Caco-2 (cell line): ENCODE results near the gene TMEM255B. TPM values are rescaled to one million over a fixed set of nuclear protein-coding genes. Genes with fewer than 3 reads are reported as not detected.

Source experiments
- BruUV-seq: library from RNA; stranded (reverse); fragments of 400-500 nt; replicated peaks from 2 replicates; lab custom pipeline; 2021; lab: Mats Ljungman, UMichigan
- CTCF ChIA-PET: fragments of 300-600 bp; sonication (Branson Sonifier 250); formaldehyde crosslinking; loops from one replicate; lab custom pipeline; 2022; ENCODE audit warnings: antibody characterized with exemption; lab: Charles Lee
- POLR2A ChIA-PET: fragments of 300-600 bp; sonication (Branson Sonifier 250); formaldehyde crosslinking; loops from one replicate; lab custom pipeline; 2022; ENCODE audit warnings: antibody characterized with exemption; lab: Charles Lee
- DNase-seq, 2 experiments: peaks; one replicate each; pipeline versions ENCODE4 v3.0.0 to v3.0.0-alpha.2; 2020 to 2022
- H3K27me3 ChIP-seq: replicated peaks from 2 replicates; pipeline ENCODE4 v1.6.0; 2011; ENCODE audit warnings: low read length; ENCODE audit not compliant: control insufficient read depth, insufficient read depth
- H3K36me3 ChIP-seq: 2 replicates; pipeline ENCODE4 v1.5.1; 2011; ENCODE audit warnings: low read length; ENCODE audit not compliant: control insufficient read depth, insufficient read depth
- H3K4me1 ChIP-seq: fragments of 250-450 bp; sonication (Bioruptor Pico); 2 replicates; pipeline ENCODE4 v1.5.1; 2020; ENCODE audit warnings: mild to moderate bottlenecking
- H3K4me3 ChIP-seq: 2 replicates; pipeline ENCODE4 v1.5.1; 2011; ENCODE audit warnings: low read depth, mild to moderate bottlenecking, control low read depth, low read length
- H3K9me3 ChIP-seq: fragments of 250-450 bp; sonication (Bioruptor Pico); 2 replicates; pipeline ENCODE4 v1.5.1; 2020; ENCODE audit warnings: mild to moderate bottlenecking, moderate library complexity
- H3K27ac Mint-ChIP-seq: one replicate; pipeline ENCODE4 v1.8.0; 2022; ENCODE audit warnings: mixed read lengths; ENCODE audit not compliant: unreplicated experiment
- H3K27me3 Mint-ChIP-seq: one replicate; pipeline ENCODE4 v1.8.0; 2022; ENCODE audit warnings: mixed read lengths; ENCODE audit not compliant: insufficient read depth, unreplicated experiment
- H3K36me3 Mint-ChIP-seq: one replicate; pipeline ENCODE4 v1.8.0; 2022; ENCODE audit warnings: mild to moderate bottlenecking, mixed read lengths; ENCODE audit not compliant: insufficient read depth, unreplicated experiment
- H3K4me1 Mint-ChIP-seq: one replicate; pipeline ENCODE4 v1.8.0; 2022; ENCODE audit warnings: low read depth, mixed read lengths; ENCODE audit not compliant: unreplicated experiment
- H3K4me3 Mint-ChIP-seq: one replicate; pipeline ENCODE4 v1.8.0; 2022; ENCODE audit warnings: mild to moderate bottlenecking, moderate library complexity, mixed read lengths; ENCODE audit not compliant: unreplicated experiment
- H3K9me3 Mint-ChIP-seq: one replicate; pipeline ENCODE4 v1.8.0; 2022; ENCODE audit warnings: mixed read lengths; ENCODE audit not compliant: unreplicated experiment
- intact Hi-C: fragments of 100-400 bp; cut with micrococcal nuclease; formaldehyde crosslinking; loops from one replicate; pipeline ENCODE4 v1.10.0; 2022; ENCODE audit not compliant: unreplicated experiment
- total RNA-seq: library from RNA; stranded (reverse); gene quantifications from 2 replicates; pipeline ENCODE4 v1.2.3, GENCODE V29; 2022
- TF ChIP-seq, protein P1 (sequence below), 2 experiments: fragments of 200-600 bp in 1 of 2; IDR thresholded peaks; 1 replicate in 1 of 2; 2 replicates in 1 of 2; pipeline versions ENCODE4 v1.5.1 to v1.8.0; 2011 to 2022; ENCODE audit warnings: antibody characterized with exemption in 1 of 2, control low read depth in 1 of 2, inconsistent platforms in 1 of 2, low read depth in 1 of 2, low read length in 1 of 2, mild to moderate bottlenecking in 1 of 2, moderate library complexity in 1 of 2; ENCODE audit not compliant: insufficient read depth in 1 of 2, severe bottlenecking in 1 of 2, unreplicated experiment in 1 of 2

TMEM255B gene
- total RNA-seq, 1 experiment from 2014 or later = 0.82 TPM

DNA sequence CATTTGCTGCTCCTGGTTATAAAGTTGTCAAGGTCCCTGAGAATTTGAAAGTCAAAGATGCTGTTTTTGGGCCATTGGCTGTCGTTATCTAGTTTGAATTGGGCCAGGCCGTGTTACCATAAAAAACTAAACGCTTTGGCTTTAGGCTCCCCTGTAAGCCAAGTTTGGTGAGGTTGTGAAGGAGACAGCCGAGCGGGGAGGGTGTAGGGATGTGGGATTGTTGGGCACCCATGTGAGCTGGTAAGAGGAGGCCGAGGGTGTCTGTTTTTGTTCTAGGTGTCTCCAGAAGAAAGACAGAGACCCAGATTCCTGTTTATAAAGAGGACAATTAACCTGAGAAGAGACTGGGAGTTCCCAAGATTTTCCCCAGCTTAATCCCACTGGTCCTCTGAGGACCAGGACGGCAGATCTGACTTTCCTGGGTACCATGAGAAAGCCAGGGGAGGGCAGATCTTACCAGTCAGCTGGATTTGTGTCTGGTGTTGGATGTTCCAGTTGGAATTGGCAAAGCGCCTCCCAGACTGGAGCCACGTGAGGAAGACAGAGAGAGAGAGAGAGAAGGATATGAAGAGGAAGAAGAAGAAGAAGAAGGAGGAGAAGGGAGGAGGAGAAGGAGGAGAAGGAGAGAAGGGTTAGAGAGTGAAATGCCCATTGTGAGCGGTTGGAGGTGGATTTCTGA, 25.1 kb downstream of the TMEM255B start:
- Histone ChIP-seq H3K4me1 (peaks cover 5% of the 10 kb centered on the region; the same call in 1 of the 2 replicates), H3K4me3 (no peak overlapping the region), H3K27me3 (no peaks in the 10 kb centered on the region), H3K36me3 (no peaks in the 10 kb centered on the region), H3K9me3 (no peaks in the 10 kb centered on the region)
- ChIA-PET POLR2A (no interaction called here), CTCF (no interaction called here)
- no peak for DNase-seq
- Mint-ChIP-seq H3K36me3 (no peaks in the 10 kb centered on the region), H3K9me3 (peaks cover 11% of the 10 kb centered on the region), H3K27me3 (peaks cover 16% of the 10 kb centered on the region), H3K4me3 (no peak overlapping the region), H3K4me1 (peaks cover 5% of the 10 kb centered on the region), H3K27ac (no peak overlapping the region)
- no TSS peak for BruUV-seq
- intact Hi-C loops = no loop called here
- TF ChIP-seq, protein P1, sequence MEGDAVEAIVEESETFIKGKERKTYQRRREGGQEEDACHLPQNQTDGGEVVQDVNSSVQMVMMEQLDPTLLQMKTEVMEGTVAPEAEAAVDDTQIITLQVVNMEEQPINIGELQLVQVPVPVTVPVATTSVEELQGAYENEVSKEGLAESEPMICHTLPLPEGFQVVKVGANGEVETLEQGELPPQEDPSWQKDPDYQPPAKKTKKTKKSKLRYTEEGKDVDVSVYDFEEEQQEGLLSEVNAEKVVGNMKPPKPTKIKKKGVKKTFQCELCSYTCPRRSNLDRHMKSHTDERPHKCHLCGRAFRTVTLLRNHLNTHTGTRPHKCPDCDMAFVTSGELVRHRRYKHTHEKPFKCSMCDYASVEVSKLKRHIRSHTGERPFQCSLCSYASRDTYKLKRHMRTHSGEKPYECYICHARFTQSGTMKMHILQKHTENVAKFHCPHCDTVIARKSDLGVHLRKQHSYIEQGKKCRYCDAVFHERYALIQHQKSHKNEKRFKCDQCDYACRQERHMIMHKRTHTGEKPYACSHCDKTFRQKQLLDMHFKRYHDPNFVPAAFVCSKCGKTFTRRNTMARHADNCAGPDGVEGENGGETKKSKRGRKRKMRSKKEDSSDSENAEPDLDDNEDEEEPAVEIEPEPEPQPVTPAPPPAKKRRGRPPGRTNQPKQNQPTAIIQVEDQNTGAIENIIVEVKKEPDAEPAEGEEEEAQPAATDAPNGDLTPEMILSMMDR (IDR thresholded peaks at IDR 0.05; ENCODE audit: insufficient read depth in 1 of 2, low read depth in 1 of 2, low read length in 1 of 2, severe bottlenecking in 1 of 2, unreplicated experiment in 1 of 2) = no peak

GRCh38 chr13:113784645-113785024, 25.6 kb downstream of the TMEM255B start:
- H3K9me3 ChIP-seq = no peaks in the 10 kb centered on the region
- H3K9me3 Mint-ChIP-seq = peaks cover 11% of the 10 kb centered on the region
- no peak for DNase-seq
- H3K4me3 ChIP-seq = no peak overlapping the region
- peaks cover 7% of the 10 kb centered on the region for H3K4me1 Mint-ChIP-seq
- H3K27ac Mint-ChIP-seq = no peak overlapping the region
- H3K36me3 Mint-ChIP-seq = no peaks in the 10 kb centered on the region
- BruUV-seq = no TSS peak
- no peaks in the 10 kb centered on the region for H3K27me3 ChIP-seq
- no peak overlapping the region for H3K4me3 Mint-ChIP-seq
- H3K36me3 ChIP-seq = no peaks in the 10 kb centered on the region
- POLR2A ChIA-PET = no interaction called here
- H3K27me3 Mint-ChIP-seq = peaks cover 12% of the 10 kb centered on the region
- TF ChIP-seq, protein P1 (IDR thresholded peaks at IDR 0.05; ENCODE audit: insufficient read depth in 1 of 2, low read depth in 1 of 2, low read length in 1 of 2, severe bottlenecking in 1 of 2, unreplicated experiment in 1 of 2) = no peak
- H3K4me1 ChIP-seq = peaks cover 7% of the 10 kb centered on the region; the same call in 1 of the 2 replicates
- intact Hi-C loops = no loop called here
- CTCF ChIA-PET = interaction anchor here (0.6 kb wide), 1 partner anchor 11 kb away, joined by 9 read pairs; no protein-coding TSS in a partner anchor

GRCh38 chr13:113785051-113786010, 26.3 kb downstream of the TMEM255B start:
- no peak for DNase-seq
- Histone ChIP-seq H3K4me1 (peaks cover 7% of the 10 kb centered on the region; the same call in 1 of the 2 replicates), H3K36me3 (no peaks in the 10 kb centered on the region), H3K27me3 (no peaks in the 10 kb centered on the region), H3K4me3 (no peak overlapping the region), H3K9me3 (no peaks in the 10 kb centered on the region)
- intact Hi-C loops = no loop called here
- Mint-ChIP-seq H3K9me3 (peaks cover 11% of the 10 kb centered on the region), H3K4me3 (no peak overlapping the region), H3K4me1 (peaks cover 7% of the 10 kb centered on the region), H3K27me3 (peaks cover 12% of the 10 kb centered on the region), H3K36me3 (no peaks in the 10 kb centered on the region), H3K27ac (no peak overlapping the region)
- TF ChIP-seq, protein P1 (IDR thresholded peaks at IDR 0.05; ENCODE audit: insufficient read depth in 1 of 2, low read depth in 1 of 2, low read length in 1 of 2, severe bottlenecking in 1 of 2, unreplicated experiment in 1 of 2) = no peak
- POLR2A ChIA-PET = no interaction called here
- no TSS peak for BruUV-seq
- CTCF ChIA-PET = interaction anchor here (0.6 kb wide), 1 partner anchor 10 kb away, joined by 9 read pairs; no protein-coding TSS in a partner anchor
